GM18505 (cell line): Measurements from ENCODE around the gene LAMB4.

Experiments used
- ATAC-seq: cut with Tn5 transposase; IDR thresholded peaks from one replicate; pipeline ENCODE4 v1.9.1; 2021; ENCODE audit not compliant: unreplicated experiment
- POLR2A ChIP-seq: IDR thresholded peaks from 4 replicates; pipeline ENCODE4 v1.6.1; 2011; ENCODE audit warnings: borderline replicate concordance; ENCODE audit not compliant: insufficient read depth, insufficient read length; ENCODE audit errors: extremely low read depth

LAMB4 gene

GRCh38 chr7:108076156-108076555 is 54.0 kb downstream of the LAMB4 start:
- ATAC-seq: no peak
- TF ChIP-seq POLR2A: no peak

DNA sequence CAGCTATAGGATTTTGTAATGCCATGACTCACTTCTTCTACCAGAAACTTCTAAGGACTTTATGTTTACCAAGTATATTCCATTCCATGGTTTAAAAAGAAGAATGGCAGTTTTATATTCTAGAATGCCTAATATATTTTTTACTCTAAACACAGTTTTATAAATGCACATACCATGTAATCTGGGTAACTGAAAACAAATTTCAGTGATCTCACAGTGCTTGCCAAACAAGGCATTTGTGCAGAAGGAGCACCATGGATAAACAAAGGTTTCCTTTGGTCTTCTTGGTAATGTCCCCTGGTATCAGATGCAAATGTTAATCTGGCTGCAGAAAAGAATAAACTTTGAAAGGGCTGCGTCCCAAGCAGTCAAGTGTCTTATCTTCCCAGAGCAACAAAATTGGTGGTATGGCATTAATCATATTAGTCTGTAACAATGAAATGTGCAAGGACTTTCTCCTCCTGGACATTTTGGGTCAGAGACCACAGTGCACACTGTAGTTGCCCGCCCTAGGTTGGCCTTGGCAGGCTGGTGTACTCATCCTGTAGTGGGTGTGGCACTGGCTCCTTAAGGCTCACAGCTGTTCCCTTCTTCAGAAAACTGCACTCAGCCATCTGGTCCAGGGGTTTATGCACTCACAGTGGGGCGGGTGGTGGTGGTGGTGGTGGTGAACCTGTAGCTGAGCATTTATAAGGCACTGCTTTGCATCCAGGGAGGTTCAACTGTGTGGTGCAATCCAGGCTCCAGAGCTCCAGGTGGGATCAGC is 56.7 kb downstream of the LAMB4 start:
- ATAC-seq: no peak
- TF ChIP-seq POLR2A: no peak

GRCh38 chr7:108072739-108073138 is 57.4 kb downstream of the LAMB4 start:
- ATAC-seq: no peak
- no peak for TF ChIP-seq POLR2A

- TF ChIP-seq POLR2A: no peak
- no peak for ATAC-seq
Measured at GRCh38 chr7:108072116-108072515, 58.0 kb downstream of the LAMB4 start.

DNA sequence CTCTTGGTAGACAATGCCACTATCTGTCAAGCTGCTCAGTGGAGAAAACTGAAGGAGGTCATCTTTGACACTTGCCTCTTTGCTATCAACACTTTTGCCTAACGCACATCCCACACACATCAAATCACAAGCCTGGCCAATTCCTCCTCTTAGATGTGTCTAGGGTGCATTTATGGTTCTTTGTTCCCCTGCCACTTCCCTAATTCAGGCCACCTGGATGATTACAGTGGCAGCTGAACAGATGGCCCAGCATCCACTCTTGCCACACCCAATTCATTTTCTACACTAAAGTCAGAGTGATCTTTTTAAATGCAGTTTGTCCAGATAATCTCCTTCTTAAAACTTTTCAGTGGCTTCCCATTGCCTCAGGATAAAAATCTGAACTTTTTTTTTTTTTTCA is 58.6 kb downstream of the LAMB4 start:
- ATAC-seq: no peak
- TF ChIP-seq POLR2A: no peak

- TF ChIP-seq POLR2A: no peak
- ATAC-seq: no peak
Measured at GRCh38 chr7:108069646-108070045, 60.5 kb downstream of the LAMB4 start.

- ATAC-seq: no peak
- no peak for TF ChIP-seq POLR2A
Measured at GRCh38 chr7:108067844-108068243, 62.3 kb downstream of the LAMB4 start.

GRCh38 chr7:108066486-108066885 is 63.7 kb downstream of the LAMB4 start:
- ATAC-seq: no peak
- no peak for TF ChIP-seq POLR2A

GRCh38 chr7:108063520-108063933 is 66.6 kb downstream of the LAMB4 start:
- no peak for TF ChIP-seq POLR2A
- ATAC-seq: no peak

DNA sequence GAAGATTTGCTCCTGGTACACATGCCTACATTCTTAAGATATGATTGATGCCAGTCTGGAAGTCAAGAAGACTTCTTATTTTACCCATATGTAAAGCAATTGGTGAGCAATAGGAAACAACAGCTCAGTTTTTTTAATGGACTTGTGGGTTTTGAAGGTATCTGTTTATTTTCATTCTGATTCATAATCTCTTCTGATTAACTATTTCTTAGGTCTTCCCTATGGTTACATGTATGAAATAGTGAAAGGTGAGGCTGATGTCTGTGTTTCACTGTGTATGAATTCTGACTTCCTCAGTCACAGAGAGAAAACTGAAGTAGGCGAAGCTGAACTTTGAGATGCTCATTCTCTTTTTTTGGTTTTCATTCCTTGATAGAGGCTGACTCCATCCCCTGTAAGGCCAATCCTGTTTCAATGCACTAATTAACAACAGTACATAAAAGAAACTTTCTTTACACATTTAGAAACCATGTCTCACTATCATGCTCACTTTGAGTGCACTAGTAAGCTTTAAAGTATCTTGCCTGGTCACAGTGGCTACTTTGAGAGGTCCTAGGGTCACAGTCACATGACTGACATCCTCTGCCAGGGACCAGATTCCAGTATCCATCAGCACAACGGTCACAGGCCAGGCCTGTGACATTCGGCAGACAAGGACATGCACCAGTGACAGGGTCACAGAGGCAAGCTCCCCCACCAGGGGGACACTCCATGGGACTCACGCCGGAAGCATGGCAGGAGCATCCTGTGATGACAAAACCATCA is 67.7 kb downstream of the LAMB4 start:
- no peak for ATAC-seq

DNA sequence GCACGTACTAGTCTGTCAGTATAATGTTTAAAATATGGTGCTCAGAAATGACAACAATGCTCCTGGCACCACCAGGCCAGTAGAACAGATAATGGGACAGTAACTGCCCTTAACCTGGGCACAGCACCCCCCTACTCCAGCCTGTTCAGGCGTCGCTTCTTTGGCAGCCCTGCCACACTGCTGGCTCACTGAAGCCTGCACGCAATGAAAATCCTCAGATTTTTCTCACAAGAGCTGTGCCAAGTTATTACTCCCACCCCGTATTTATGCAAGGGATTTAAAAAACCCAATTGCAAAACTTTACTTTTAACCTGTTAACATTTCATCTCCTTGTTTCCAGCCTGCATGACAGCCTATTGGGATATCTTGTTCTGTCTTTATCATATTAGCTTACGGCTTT is 70.6 kb downstream of the LAMB4 start:
- TF ChIP-seq POLR2A: no peak
- no peak for ATAC-seq

More for the DNA sequence above, 67.7 kb downstream of the LAMB4 start:
- no peak for TF ChIP-seq POLR2A

DNA sequence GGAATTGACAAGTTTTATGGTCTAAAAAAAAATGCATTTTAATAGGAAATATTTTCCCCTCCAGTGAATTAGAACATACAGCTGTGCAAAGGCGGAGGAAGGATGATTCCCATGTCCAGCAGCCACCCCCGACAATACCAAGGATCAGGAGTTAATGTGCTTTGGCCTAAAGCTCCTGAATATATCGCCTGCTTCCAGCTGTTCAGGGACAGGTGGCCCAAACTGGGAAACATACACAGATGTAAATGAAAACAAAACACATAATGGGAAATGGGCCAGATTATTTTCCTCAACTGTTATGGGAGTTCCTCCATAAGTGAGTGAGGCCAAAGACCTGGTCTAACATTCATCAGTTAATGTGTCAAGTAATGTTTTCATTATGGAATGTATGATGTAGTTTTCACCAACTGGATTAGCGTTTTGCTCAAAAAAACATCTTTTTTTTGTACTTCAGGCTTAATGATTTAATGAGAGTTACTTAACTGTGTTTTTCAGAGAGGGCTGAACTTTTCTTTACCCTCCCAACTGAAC is 72.1 kb downstream of the LAMB4 start:
- no peak for TF ChIP-seq POLR2A
- ATAC-seq: no peak

- no peak for ATAC-seq
- TF ChIP-seq POLR2A: no peak
Measured at GRCh38 chr7:108055611-108056021, 74.5 kb downstream of the LAMB4 start.

- TF ChIP-seq POLR2A: no peak
- no peak for ATAC-seq
Measured at GRCh38 chr7:108054537-108054936, 75.6 kb downstream of the LAMB4 start.

- ATAC-seq: no peak
Measured at GRCh38 chr7:108053250-108053649, 76.9 kb downstream of the LAMB4 start.

GRCh38 chr7:108051454-108051853 is 78.7 kb downstream of the LAMB4 start:
- ATAC-seq: no peak
- TF ChIP-seq POLR2A: no peak

More at GRCh38 chr7:108053250-108053649, 76.9 kb downstream of the LAMB4 start:
- no peak for TF ChIP-seq POLR2A
